Measurements from ENCODE around the gene FSTL3.
A peak's percentile ranks its signal among the peaks of the same experiment; 100 is the strongest.

Gene FSTL3

GRCh38 chr19:674282-675151, 1.7 kb upstream of the FSTL3 start:
- no peaks in the 10 kb centered on the region for H3K9me3 Mint-ChIP-seq
- peaks cover 8% of the 10 kb centered on the region for H3K4me1 Mint-ChIP-seq
- H3K36me3 Mint-ChIP-seq (ENCODE audit: low read depth) = no peaks in the 10 kb centered on the region
- no peaks in the 10 kb centered on the region for H3K27me3 Mint-ChIP-seq (ENCODE audit: low read depth)
- no peak for TF ChIP-seq CTCF (IDR thresholded peaks at IDR 0.05; ENCODE audit: unreplicated experiment in 3 of 3)
- H3K27ac Mint-ChIP-seq = peak overlapping the region; percentile 91 to 93 (median 91)
- H3K4me3 Mint-ChIP-seq = peak overlapping the region in 1 of 3 experiments; percentile 71

GRCh38 chr19:676007-676338, 219 bp upstream of the FSTL3 start:
- H3K4me3 Mint-ChIP-seq = peak overlapping the region; percentile 53 to 75 (median 65)
- no peaks in the 10 kb centered on the region for H3K9me3 Mint-ChIP-seq
- no peaks in the 10 kb centered on the region for H3K36me3 Mint-ChIP-seq (ENCODE audit: low read depth)
- peak overlapping the region in 1 of 3 experiments; percentile 91 for H3K27ac Mint-ChIP-seq
- H3K27me3 Mint-ChIP-seq (ENCODE audit: low read depth) = no peaks in the 10 kb centered on the region
- TF ChIP-seq CTCF (IDR thresholded peaks at IDR 0.05; ENCODE audit: unreplicated experiment in 3 of 3) = no peak
- peaks cover 8% of the 10 kb centered on the region for H3K4me1 Mint-ChIP-seq

DNA sequence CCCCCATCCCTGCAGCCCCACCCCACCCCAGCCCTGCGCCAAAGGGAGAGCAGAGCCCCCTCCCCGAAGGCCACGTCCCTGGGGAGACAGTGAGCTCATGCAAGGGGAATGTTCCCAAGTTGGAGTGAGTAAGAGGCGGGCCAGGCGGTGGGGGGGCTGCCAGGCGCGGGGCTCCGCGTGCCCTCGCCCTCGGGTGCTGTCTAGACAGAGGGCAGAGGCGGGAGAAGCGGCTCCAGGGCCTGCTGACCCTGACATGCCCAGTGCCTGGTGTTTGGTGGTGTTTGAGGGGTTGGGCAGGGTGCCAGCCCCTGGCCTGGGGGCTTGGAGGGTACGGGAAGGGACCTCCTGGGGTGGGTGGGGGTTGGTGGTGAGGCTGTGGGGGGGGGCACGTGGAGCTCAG, 1.0 kb downstream of the FSTL3 start:
- Mint-ChIP-seq H3K9me3 (no peaks in the 10 kb centered on the region), H3K4me1 (peaks cover 8% of the 10 kb centered on the region), H3K4me3 (peak overlapping the region; percentile 71 to 79 (median 74)), H3K27ac (peak overlapping the region in 1 of 3 experiments; percentile 54), H3K36me3 (ENCODE audit: low read depth) (no peaks in the 10 kb centered on the region), H3K27me3 (ENCODE audit: low read depth) (no peaks in the 10 kb centered on the region)
- no peak for TF ChIP-seq CTCF (IDR thresholded peaks at IDR 0.05; ENCODE audit: unreplicated experiment in 3 of 3)

DNA sequence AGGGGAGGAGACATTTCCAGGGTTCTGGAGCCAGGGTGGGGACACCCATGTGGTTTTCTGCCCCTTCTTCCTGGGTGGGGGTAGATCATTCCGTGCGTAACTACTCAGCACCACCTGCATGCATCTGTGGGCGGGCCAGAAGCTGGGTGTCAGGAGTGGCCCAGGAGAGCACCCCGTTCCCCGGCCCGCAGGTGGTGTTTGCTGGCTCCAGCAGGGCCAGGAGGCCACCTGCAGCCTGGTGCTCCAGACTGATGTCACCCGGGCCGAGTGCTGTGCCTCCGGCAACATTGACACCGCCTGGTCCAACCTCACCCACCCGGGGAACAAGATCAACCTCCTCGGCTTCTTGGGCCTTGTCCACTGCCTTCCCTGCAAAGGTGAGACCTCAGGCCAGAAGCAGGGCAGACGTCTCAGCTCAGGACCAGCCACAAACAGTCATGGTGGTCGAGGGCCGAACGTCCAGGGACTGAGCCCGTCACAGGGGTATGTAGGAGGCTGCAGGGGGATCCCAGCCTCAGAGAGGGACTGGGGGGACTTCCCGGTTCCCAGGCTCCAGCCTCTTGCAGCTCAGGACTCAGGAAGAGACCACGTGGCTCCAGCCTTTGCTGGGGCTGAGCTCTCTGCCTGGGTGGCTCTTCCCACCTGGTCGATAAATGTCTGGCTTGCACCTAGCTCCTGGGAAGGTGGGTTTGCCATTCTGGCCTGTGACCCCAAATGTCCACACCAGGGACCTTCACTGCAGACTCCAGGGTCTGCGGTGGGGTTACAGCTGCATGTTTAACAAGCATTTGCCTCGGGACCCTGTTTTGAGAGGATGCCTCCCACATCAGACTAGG, 1.6 kb downstream of the FSTL3 start:
- Mint-ChIP-seq H3K9me3 (no peaks in the 10 kb centered on the region), H3K4me1 (peaks cover 8% of the 10 kb centered on the region), H3K4me3 (peak overlapping the region; percentile 71 to 79 (median 74)), H3K27me3 (ENCODE audit: low read depth) (no peaks in the 10 kb centered on the region), H3K27ac (peak overlapping the region in 2 of 3 experiments; percentile 54 to 72), H3K36me3 (ENCODE audit: low read depth) (no peaks in the 10 kb centered on the region)
- TF ChIP-seq CTCF (IDR thresholded peaks at IDR 0.05; ENCODE audit: unreplicated experiment in 3 of 3) = no peak

DNA sequence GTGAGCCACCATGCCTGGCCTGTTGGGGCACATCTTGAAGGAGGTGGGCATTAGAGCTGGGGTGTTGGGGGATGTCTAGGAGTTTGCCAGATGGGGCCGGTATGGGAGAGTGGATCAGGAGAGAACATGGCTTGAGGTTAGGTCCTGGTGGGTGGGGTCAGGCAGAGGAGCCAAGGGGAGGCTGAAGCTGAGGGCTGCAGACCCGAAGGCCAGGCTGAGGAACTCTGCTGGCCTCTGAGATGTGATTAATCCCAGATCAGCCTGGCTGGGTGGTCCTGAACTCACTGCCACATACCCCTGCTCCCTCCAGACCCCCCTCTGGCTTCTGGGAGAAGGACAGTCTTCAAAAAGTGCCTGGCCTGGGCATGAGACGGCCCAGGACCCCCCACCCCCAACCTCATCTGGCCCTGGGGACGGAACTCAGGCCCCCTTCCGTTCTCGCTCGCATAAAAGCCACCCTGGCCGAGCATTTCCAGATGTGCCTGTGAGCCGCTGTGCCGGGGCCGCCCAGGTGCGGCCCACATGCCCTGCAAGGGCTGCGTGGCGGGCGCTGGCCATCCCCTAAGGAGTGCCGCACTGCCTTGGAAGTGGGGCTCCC, 2.7 kb downstream of the FSTL3 start:
- Mint-ChIP-seq H3K4me3 (peak overlapping the region; percentile 79 to 86 (median 82)), H3K27ac (peak overlapping the region; percentile 27 to 74 (median 54)), H3K9me3 (no peaks in the 10 kb centered on the region), H3K4me1 (peaks cover 8% of the 10 kb centered on the region), H3K27me3 (ENCODE audit: low read depth) (no peaks in the 10 kb centered on the region), H3K36me3 (ENCODE audit: low read depth) (no peaks in the 10 kb centered on the region)
- no peak for TF ChIP-seq CTCF (IDR thresholded peaks at IDR 0.05; ENCODE audit: unreplicated experiment in 3 of 3)
